Trophoblast cell (in vitro differentiated cells and primary cell): Measurements from ENCODE around the gene SFT2D2.
"Not testable (repeated sequence)": the region's sequence is repeated elsewhere in the genome, so short reads cannot be mapped to it uniquely, and the experiment has no call there.

Experiments used
- DNase-seq, 2 donors: peaks; one replicate each; pipeline ENCODE4 v3.0.0-alpha.2; 2016
- H2AFZ ChIP-seq: 2 replicates; pipeline ENCODE4 v1.6.1; 2013; ENCODE audit warnings: low read length, moderate library complexity, mild to moderate bottlenecking; ENCODE audit not compliant: insufficient read depth, poor library complexity
- H2AK5ac ChIP-seq: 2 replicates; pipeline ENCODE4 v1.6.1; 2013; ENCODE audit warnings: mild to moderate bottlenecking, low read length
- H2BK120ac ChIP-seq: 2 replicates; pipeline ENCODE4 v1.6.1; 2013; ENCODE audit warnings: low read length, mild to moderate bottlenecking, moderate library complexity; ENCODE audit not compliant: insufficient read depth, poor library complexity
- H2BK12ac ChIP-seq: 2 replicates; pipeline ENCODE4 v1.6.1; 2013; ENCODE audit warnings: mild to moderate bottlenecking, low read length, moderate library complexity
- H2BK5ac ChIP-seq: 2 replicates; pipeline ENCODE4 v1.6.1; 2013; ENCODE audit warnings: low read length, low read depth, moderate library complexity, mild to moderate bottlenecking; ENCODE audit not compliant: poor library complexity
- H3K14ac ChIP-seq: 2 replicates; pipeline ENCODE4 v1.6.1; 2013; ENCODE audit warnings: mild to moderate bottlenecking, low read length
- H3K18ac ChIP-seq: 2 replicates; pipeline ENCODE4 v1.6.1; 2013; ENCODE audit warnings: mild to moderate bottlenecking, low read length
- H3K23ac ChIP-seq: 2 replicates; pipeline ENCODE4 v1.6.1; 2013; ENCODE audit warnings: low read length
- H3K27ac ChIP-seq: 2 replicates; pipeline ENCODE4 v1.5.1; 2013; ENCODE audit warnings: low read depth, mild to moderate bottlenecking, inconsistent platforms, low read length, moderate library complexity
- H3K27me3 ChIP-seq: 2 replicates; pipeline ENCODE4 v1.6.1; 2013; ENCODE audit warnings: inconsistent platforms, mild to moderate bottlenecking, low read length, moderate library complexity; ENCODE audit not compliant: insufficient read depth
- H3K36me3 ChIP-seq, 2 experiments: 1 replicate in 1 of 2; 2 replicates in 1 of 2; pipeline ENCODE4 v1.6.1; 2013; ENCODE audit warnings: low read length in 2 of 2, mild to moderate bottlenecking in 2 of 2, moderate library complexity in 1 of 2; ENCODE audit not compliant: insufficient read depth in 2 of 2, control insufficient read depth in 1 of 2
- H3K4ac ChIP-seq: 2 replicates; pipeline ENCODE4 v1.6.1; 2013; ENCODE audit warnings: low read depth, mild to moderate bottlenecking, low read length, moderate library complexity
- H3K4me1 ChIP-seq, 2 experiments: 1 replicate in 1 of 2; 2 replicates in 1 of 2; pipeline ENCODE4 v1.6.1; 2013; ENCODE audit warnings: low read length in 2 of 2, mild to moderate bottlenecking in 2 of 2, moderate library complexity in 1 of 2; ENCODE audit not compliant: insufficient read depth in 2 of 2, control insufficient read depth in 1 of 2
- H3K4me2 ChIP-seq: 2 replicates; pipeline ENCODE4 v1.6.1; 2013; ENCODE audit warnings: inconsistent platforms, mild to moderate bottlenecking, low read length, moderate library complexity
- H3K4me3 ChIP-seq: 2 replicates; pipeline ENCODE4 v1.5.1; 2013; ENCODE audit warnings: mild to moderate bottlenecking, low read depth, low read length, inconsistent platforms
- H3K79me1 ChIP-seq: one replicate; pipeline ENCODE4 v1.6.1; 2013; ENCODE audit warnings: low read length
- H3K79me2 ChIP-seq: 2 replicates; pipeline ENCODE4 v1.6.1; 2013; ENCODE audit warnings: low read length, mild to moderate bottlenecking; ENCODE audit not compliant: control insufficient read depth, insufficient read depth, poor library complexity
- H3K9ac ChIP-seq: 2 replicates; pipeline ENCODE4 v1.6.1; 2013; ENCODE audit warnings: mild to moderate bottlenecking, low read length
- H3K9me3 ChIP-seq: 2 replicates; pipeline ENCODE4 v1.6.1; 2013; ENCODE audit warnings: low read depth, mild to moderate bottlenecking, control low read depth, inconsistent platforms, low read length; ENCODE audit not compliant: insufficient read depth
- H4K12ac ChIP-seq: 2 replicates; pipeline ENCODE4 v1.6.1; 2013; ENCODE audit warnings: low read depth, mild to moderate bottlenecking, low read length, moderate library complexity
- H4K8ac ChIP-seq: 2 replicates; pipeline ENCODE4 v1.6.1; 2013; ENCODE audit warnings: low read depth, mild to moderate bottlenecking, low read length, moderate library complexity
- H4K91ac ChIP-seq: one replicate; pipeline ENCODE4 v1.6.1; 2013; ENCODE audit warnings: low read depth, mild to moderate bottlenecking, low read length, moderate library complexity
- WGBS: extraction: QIAGEN DNeasy Blood & Tissue Kit; methylation state at CpG from one replicate; pipeline ENCODE4 v1.1.7; 2013; ENCODE audit warnings: missing lambda C conversion rate; ENCODE audit not compliant: insufficient read length, insufficient coverage; ENCODE audit errors: extremely low coverage; 5-methylcytosine and 5-hydroxymethylcytosine counted together

Gene SFT2D2

GRCh38 chr1:168207673-168208072, 18.1 kb upstream of the SFT2D2 start:
- H3K23ac ChIP-seq, H3K9ac ChIP-seq, H3K27me3 ChIP-seq, H3K4ac ChIP-seq, H2BK12ac ChIP-seq, H4K12ac ChIP-seq, H3K79me1 ChIP-seq, H3K27ac ChIP-seq, H3K4me3 ChIP-seq, H2AK5ac ChIP-seq, H3K79me2 ChIP-seq, H3K4me1 ChIP-seq, H2AFZ ChIP-seq, H4K8ac ChIP-seq, H3K4me2 ChIP-seq, DNase-seq, H2BK120ac ChIP-seq, H2BK5ac ChIP-seq, H3K14ac ChIP-seq, H3K18ac ChIP-seq, H4K91ac ChIP-seq, H3K36me3 ChIP-seq, H3K9me3 ChIP-seq: not testable (repeated sequence)
- no CpG with 5 or more reads among the region's 34 CpGs for WGBS

GRCh38 chr1:168210312-168210711, 15.5 kb upstream of the SFT2D2 start:
- Histone ChIP-seq H3K27me3 (no peaks in the 10 kb centered on the region), H2BK12ac (no peak overlapping the region), H3K23ac (no peak overlapping the region), H3K4ac (no peak overlapping the region), H2AFZ (no peak overlapping the region), H4K91ac (no peak overlapping the region), H4K12ac (no peak overlapping the region), H3K27ac (no peak overlapping the region), H2BK120ac (no peak overlapping the region), H3K4me3 (no peak overlapping the region), H2AK5ac (no peak overlapping the region), H3K18ac (no peak overlapping the region), H3K79me1 (no peaks in the 10 kb centered on the region), H4K8ac (no peak overlapping the region), H3K4me1 (no peaks in the 10 kb centered on the region), H3K4me2 (no peak overlapping the region), H3K9me3 (peaks cover 2% of the 10 kb centered on the region), H3K36me3 (no peaks in the 10 kb centered on the region), H3K79me2 (no peaks in the 10 kb centered on the region), H3K14ac (no peak overlapping the region), H2BK5ac (no peak overlapping the region), H3K9ac (no peak overlapping the region)
- DNase-seq = no peak
- WGBS = no CpG with 5 or more reads among the region's 3 CpGs

GRCh38 chr1:168213349-168213748, 12.5 kb upstream of the SFT2D2 start:
- Histone ChIP-seq H3K23ac (no peak overlapping the region), H3K18ac (no peak overlapping the region), H3K36me3 (no peaks in the 10 kb centered on the region), H3K4ac (no peak overlapping the region), H3K4me1 (no peaks in the 10 kb centered on the region), H3K79me1 (no peaks in the 10 kb centered on the region), H2BK5ac (no peak overlapping the region), H2BK120ac (no peak overlapping the region), H3K27me3 (no peaks in the 10 kb centered on the region), H3K4me2 (no peak overlapping the region), H3K14ac (no peak overlapping the region), H3K9me3 (peaks cover 2% of the 10 kb centered on the region), H4K8ac (no peak overlapping the region), H2BK12ac (no peak overlapping the region), H3K27ac (no peak overlapping the region), H4K91ac (no peak overlapping the region), H2AK5ac (no peak overlapping the region), H3K79me2 (no peaks in the 10 kb centered on the region), H3K4me3 (no peak overlapping the region), H4K12ac (no peak overlapping the region), H2AFZ (no peak overlapping the region), H3K9ac (no peak overlapping the region)
- no CpG with 5 or more reads among the region's 2 CpGs for WGBS
- DNase-seq = no peak

DNA sequence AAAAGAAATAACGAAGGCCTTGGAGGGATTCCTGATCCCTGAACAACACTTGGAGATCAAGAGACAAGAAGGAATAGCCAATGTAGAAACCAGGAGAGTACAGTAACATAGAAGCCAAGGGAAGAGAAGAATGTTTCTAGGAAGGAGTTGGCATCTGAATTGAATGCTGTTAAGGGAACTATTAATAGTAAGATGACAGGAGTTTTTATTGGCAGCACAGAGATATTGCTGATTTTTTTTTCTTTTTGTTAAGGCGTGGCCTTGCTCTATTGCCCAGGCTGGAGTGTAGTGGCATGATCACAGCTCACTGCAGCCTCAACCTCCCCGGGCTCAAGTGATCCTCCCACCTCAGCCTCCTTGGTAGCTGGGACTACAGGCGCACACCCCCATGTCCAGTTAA, 9.6 kb upstream of the SFT2D2 start:
- Histone ChIP-seq H2AK5ac (no peak overlapping the region), H3K27me3 (no peaks in the 10 kb centered on the region), H3K79me1 (no peaks in the 10 kb centered on the region), H3K36me3 (no peaks in the 10 kb centered on the region), H3K4me2 (no peak overlapping the region), H3K4me1 (peaks cover 0 to 5% of the 10 kb centered on the region in 2 experiments), H3K9me3 (peaks cover 2% of the 10 kb centered on the region), H2BK120ac (no peak overlapping the region), H3K18ac (no peak overlapping the region), H3K23ac (no peak overlapping the region), H3K4me3 (no peak overlapping the region), H4K8ac (no peak overlapping the region), H2AFZ (no peak overlapping the region), H3K79me2 (no peaks in the 10 kb centered on the region), H4K12ac (no peak overlapping the region), H4K91ac (no peak overlapping the region), H3K27ac (no peak overlapping the region), H3K4ac (no peak overlapping the region), H2BK12ac (no peak overlapping the region), H2BK5ac (no peak overlapping the region), H3K14ac (no peak overlapping the region), H3K9ac (no peak overlapping the region)
- DNase-seq = no peak
- WGBS = no CpG with 5 or more reads among the region's 4 CpGs
